Ectodermal cell (in vitro differentiated cells): Measurements from ENCODE around the gene KRTAP19-4.

Experiments used
- H3K27ac ChIP-seq: 2 replicates; pipeline ENCODE4 v1.7.0; 2013; ENCODE audit warnings: mild to moderate bottlenecking, low read depth, low read length; ENCODE audit not compliant: insufficient read depth, poor library complexity, severe bottlenecking
- H3K27me3 ChIP-seq: 2 replicates; pipeline ENCODE4 v1.7.0; 2013; ENCODE audit warnings: mild to moderate bottlenecking, low read length; ENCODE audit not compliant: insufficient read depth, control insufficient read depth, poor library complexity, severe bottlenecking
- H3K36me3 ChIP-seq: one replicate; pipeline ENCODE4 v1.7.0; 2013; ENCODE audit warnings: low read length; ENCODE audit not compliant: control insufficient read depth, insufficient read depth
- H3K4me1 ChIP-seq: one replicate; pipeline ENCODE4 v1.7.0; 2013; ENCODE audit warnings: low read length; ENCODE audit not compliant: control insufficient read depth, insufficient read depth
- H3K4me3 ChIP-seq: 2 replicates; pipeline ENCODE4 v1.7.0; 2013; ENCODE audit warnings: low read depth, low read length, control low read depth; ENCODE audit not compliant: insufficient read depth
- H3K9me3 ChIP-seq: 2 replicates; pipeline ENCODE4 v1.7.0; 2013; ENCODE audit warnings: mild to moderate bottlenecking, low read length, moderate library complexity; ENCODE audit not compliant: control insufficient read depth
- WGBS, 2 experiments: methylation state at CpG; one replicate each; pipeline ENCODE4 v1.1.7; 2013; ENCODE audit warnings: missing lambda C conversion rate in 2 of 2; 5-methylcytosine and 5-hydroxymethylcytosine counted together

The KRTAP19-4 gene

GRCh38 chr21:30480145-30480544 lies 16.8 kb downstream of the KRTAP19-4 start, which contains the start of gene KRTAP19-1:
TSS of gene KRTAP19-1 (minus strand) at chr21:30480367. CDS start at chr21:30480317, 50 bp downstream.
- Histone ChIP-seq H3K36me3 (no peaks in the 10 kb centered on the region), H3K27ac (no peak within 1 kb of the TSS), H3K4me1 (no peaks in the 10 kb centered on the region), H3K27me3 (no peaks in the 10 kb centered on the region), H3K9me3 (no peaks in the 10 kb centered on the region), H3K4me3 (no peak within 1 kb of the TSS)
- 93 to 95% methylated on average over 7 of the region's 7 CpGs for WGBS, 2 experiments

GRCh38 chr21:30479259-30479658 lies 17.7 kb downstream of the KRTAP19-4 start:
- H3K9me3 ChIP-seq, result no peaks in the 10 kb centered on the region

GRCh38 chr21:30478004-30478403 lies 19.0 kb downstream of the KRTAP19-4 start:
- Histone ChIP-seq H3K27ac (no peak overlapping the region), H3K4me1 (no peaks in the 10 kb centered on the region), H3K27me3 (no peaks in the 10 kb centered on the region), H3K36me3 (no peaks in the 10 kb centered on the region), H3K4me3 (no peak overlapping the region), H3K9me3 (no peaks in the 10 kb centered on the region)
- WGBS, 2 experiments, result 77 to 80% methylated on average over 3 of the region's 3 CpGs

More at GRCh38 chr21:30479259-30479658, 17.7 kb downstream of the KRTAP19-4 start:
- Histone ChIP-seq H3K27ac (no peak overlapping the region), H3K36me3 (no peaks in the 10 kb centered on the region), H3K4me1 (no peaks in the 10 kb centered on the region), H3K4me3 (no peak overlapping the region), H3K27me3 (no peaks in the 10 kb centered on the region)
- WGBS, 2 experiments, result 92% methylated on average over 3 of the region's 4 CpGs

GRCh38 chr21:30468900-30469714 lies 27.9 kb downstream of the KRTAP19-4 start:
- H3K27me3 ChIP-seq, result no peaks in the 10 kb centered on the region
- H3K27ac ChIP-seq, result no peak overlapping the region
- 94 to 99% methylated on average over 6 of the region's 6 CpGs for WGBS, 2 experiments
- H3K36me3 ChIP-seq, result no peaks in the 10 kb centered on the region
- no peaks in the 10 kb centered on the region for H3K9me3 ChIP-seq
- H3K4me1 ChIP-seq, result no peaks in the 10 kb centered on the region
- H3K4me3 ChIP-seq, result no peak overlapping the region

GRCh38 chr21:30463713-30464112 lies 33.3 kb downstream of the KRTAP19-4 start:
- no peaks in the 10 kb centered on the region for H3K36me3 ChIP-seq
- 56 to 62% methylated on average over 3 of the region's 3 CpGs for WGBS, 2 experiments
- H3K9me3 ChIP-seq, result no peaks in the 10 kb centered on the region
- H3K27me3 ChIP-seq, result no peaks in the 10 kb centered on the region
- no peaks in the 10 kb centered on the region for H3K4me1 ChIP-seq
- H3K4me3 ChIP-seq, result no peak overlapping the region
- H3K27ac ChIP-seq, result no peak overlapping the region

GRCh38 chr21:30448514-30448913 lies 48.5 kb downstream of the KRTAP19-4 start:
- Histone ChIP-seq H3K9me3 (no peaks in the 10 kb centered on the region), H3K36me3 (no peaks in the 10 kb centered on the region), H3K4me3 (no peak overlapping the region), H3K4me1 (no peaks in the 10 kb centered on the region), H3K27ac (no peak overlapping the region), H3K27me3 (no peaks in the 10 kb centered on the region)
- WGBS, 2 experiments, result 89 to 100% methylated on average over 1 to 3 of the region's 3 CpGs

- Histone ChIP-seq H3K9me3 (no peaks in the 10 kb centered on the region), H3K27me3 (no peaks in the 10 kb centered on the region), H3K4me3 (no peak overlapping the region), H3K4me1 (no peaks in the 10 kb centered on the region), H3K36me3 (no peaks in the 10 kb centered on the region), H3K27ac (no peak overlapping the region)
- 82% methylated on average over 4 of the region's 4 CpGs for WGBS, 2 experiments
These were observed 49.9 kb downstream of the KRTAP19-4 start for GRCh38 chr21:30447056-30447455.
